Smooth muscle cell (in vitro differentiated cells): Measurements from ENCODE around the gene ZNF600. TPM values are rescaled to one million over a fixed set of nuclear protein-coding genes. Genes with fewer than 3 reads are reported as not detected.
"Not testable (repeated sequence)": the region's sequence is repeated elsewhere in the genome, so short reads cannot be mapped to it uniquely, and the experiment has no call there.

Source experiments
- DNase-seq: peaks from one replicate; lab custom pipeline; 2025; ENCODE audit not compliant: unreplicated experiment; lab: John Stamatoyannopoulos, UW
- H2AFZ ChIP-seq: fragments of 200-600 bp; sonication (generic); 2 replicates; pipeline ENCODE4 v1.6.0; 2016; ENCODE audit warnings: antibody characterized with exemption, low read depth, mild to moderate bottlenecking
- H3F3A ChIP-seq: fragments of 200-600 bp; sonication (generic); 2 replicates; pipeline ENCODE4 v1.6.0; 2017; ENCODE audit warnings: antibody characterized with exemption, low read depth
- H3K27ac ChIP-seq: fragments of 200-600 bp; sonication (generic); 2 replicates; pipeline ENCODE4 v1.5.1; 2016; ENCODE audit warnings: low read depth, mild to moderate bottlenecking
- H3K27me3 ChIP-seq: fragments of 200-600 bp; sonication (generic); 2 replicates; pipeline ENCODE4 v1.6.1; 2016; ENCODE audit warnings: low read depth, mild to moderate bottlenecking
- H3K36me3 ChIP-seq: fragments of 200-600 bp; sonication (generic); 2 replicates; pipeline ENCODE4 v1.5.1; 2016; ENCODE audit warnings: low read depth
- H3K4me1 ChIP-seq: fragments of 200-600 bp; sonication (generic); 2 replicates; pipeline ENCODE4 v1.5.1; 2016; ENCODE audit warnings: low read depth
- H3K4me2 ChIP-seq: fragments of 200-600 bp; sonication (generic); 2 replicates; pipeline ENCODE4 v1.6.0; 2016; ENCODE audit warnings: mild to moderate bottlenecking
- H3K4me3 ChIP-seq: fragments of 200-600 bp; sonication (generic); 2 replicates; pipeline ENCODE4 v1.5.1; 2016; ENCODE audit warnings: mild to moderate bottlenecking
- H3K79me2 ChIP-seq: fragments of 200-600 bp; sonication (generic); 2 replicates; pipeline ENCODE4 v1.6.0; 2016; ENCODE audit warnings: low read depth, mild to moderate bottlenecking
- H3K9ac ChIP-seq: fragments of 200-600 bp; sonication (generic); 2 replicates; pipeline ENCODE4 v1.6.0; 2016; ENCODE audit warnings: low read depth
- H3K9me3 ChIP-seq: fragments of 200-600 bp; sonication (generic); replicated peaks from 2 replicates; pipeline ENCODE4 v1.5.1; 2016; ENCODE audit warnings: low read depth
- H4K20me1 ChIP-seq: fragments of 200-600 bp; sonication (generic); 2 replicates; pipeline ENCODE4 v1.6.0; 2016; ENCODE audit warnings: low read depth
- WGBS: methylation state at CpG from one replicate; pipeline ENCODE4 v1.1.7; 2016; ENCODE audit warnings: low lambda C conversion rate; 5-methylcytosine and 5-hydroxymethylcytosine counted together
- polyA plus RNA-seq: library from polyadenylated mRNA; unstranded; fragments of >200 nt; fragmentation: Nextera tagmentation; extraction: Ambion mirVana; gene quantifications from 2 replicates; pipeline ENCODE4 v1.2.1, GENCODE V29; 2016
- total RNA-seq: library from RNA; depleted of rRNA; stranded (reverse); fragments of >200 nt; gene quantifications from 2 replicates; pipeline ENCODE4 v1.2.3, GENCODE V29; 2014
- TF ChIP-seq, protein P1 (sequence below): fragments of 200-600 bp; sonication (generic); IDR thresholded peaks from 2 replicates; pipeline ENCODE4 v1.5.1; 2017; ENCODE audit warnings: borderline replicate concordance, mild to moderate bottlenecking, antibody characterized with exemption; ENCODE audit not compliant: insufficient read depth, poor library complexity, severe bottlenecking

The ZNF600 gene
- total and polyA plus RNA-seq, 2 experiments from 2014 or later, result 3.6 to 14.8 TPM

DNA sequence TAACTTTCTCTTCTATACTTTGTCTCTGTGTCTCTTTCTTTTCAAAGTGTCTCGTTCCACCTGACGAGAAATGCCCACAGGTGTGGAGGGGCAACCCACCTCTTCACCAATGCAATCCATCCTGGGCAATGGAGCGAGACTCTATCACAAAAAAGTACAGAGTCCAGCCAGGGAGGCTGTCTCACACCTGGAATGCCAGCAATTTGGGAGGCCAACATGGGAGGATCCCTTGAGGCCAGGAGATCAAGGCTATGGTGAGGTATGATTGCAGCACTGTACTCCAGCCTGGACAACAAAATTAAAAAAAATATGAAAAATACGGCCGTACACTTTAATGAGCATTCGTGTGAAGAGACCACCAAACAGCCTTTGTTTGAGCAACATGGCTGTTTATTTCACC lies 2.8 kb upstream of the ZNF600 start:
- Histone ChIP-seq H3K27ac (no peak overlapping the region), H3K9me3 (no peaks in the 10 kb centered on the region), H3K36me3 (no peaks in the 10 kb centered on the region), H3K4me3 (no peak overlapping the region), H3K79me2 (no peaks in the 10 kb centered on the region), H3F3A (no peaks in the 10 kb centered on the region), H3K9ac (no peak overlapping the region), H2AFZ (no peak overlapping the region), H3K27me3 (no peaks in the 10 kb centered on the region), H4K20me1 (no peaks in the 10 kb centered on the region), H3K4me1 (no peaks in the 10 kb centered on the region), H3K4me2 (no peak overlapping the region)
- 93% methylated on average over 6 of the region's 6 CpGs for whole genome bisulfite sequencing
- no peak for DNase-seq
- TF ChIP-seq, protein P1, sequence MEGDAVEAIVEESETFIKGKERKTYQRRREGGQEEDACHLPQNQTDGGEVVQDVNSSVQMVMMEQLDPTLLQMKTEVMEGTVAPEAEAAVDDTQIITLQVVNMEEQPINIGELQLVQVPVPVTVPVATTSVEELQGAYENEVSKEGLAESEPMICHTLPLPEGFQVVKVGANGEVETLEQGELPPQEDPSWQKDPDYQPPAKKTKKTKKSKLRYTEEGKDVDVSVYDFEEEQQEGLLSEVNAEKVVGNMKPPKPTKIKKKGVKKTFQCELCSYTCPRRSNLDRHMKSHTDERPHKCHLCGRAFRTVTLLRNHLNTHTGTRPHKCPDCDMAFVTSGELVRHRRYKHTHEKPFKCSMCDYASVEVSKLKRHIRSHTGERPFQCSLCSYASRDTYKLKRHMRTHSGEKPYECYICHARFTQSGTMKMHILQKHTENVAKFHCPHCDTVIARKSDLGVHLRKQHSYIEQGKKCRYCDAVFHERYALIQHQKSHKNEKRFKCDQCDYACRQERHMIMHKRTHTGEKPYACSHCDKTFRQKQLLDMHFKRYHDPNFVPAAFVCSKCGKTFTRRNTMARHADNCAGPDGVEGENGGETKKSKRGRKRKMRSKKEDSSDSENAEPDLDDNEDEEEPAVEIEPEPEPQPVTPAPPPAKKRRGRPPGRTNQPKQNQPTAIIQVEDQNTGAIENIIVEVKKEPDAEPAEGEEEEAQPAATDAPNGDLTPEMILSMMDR, result no peak

DNA sequence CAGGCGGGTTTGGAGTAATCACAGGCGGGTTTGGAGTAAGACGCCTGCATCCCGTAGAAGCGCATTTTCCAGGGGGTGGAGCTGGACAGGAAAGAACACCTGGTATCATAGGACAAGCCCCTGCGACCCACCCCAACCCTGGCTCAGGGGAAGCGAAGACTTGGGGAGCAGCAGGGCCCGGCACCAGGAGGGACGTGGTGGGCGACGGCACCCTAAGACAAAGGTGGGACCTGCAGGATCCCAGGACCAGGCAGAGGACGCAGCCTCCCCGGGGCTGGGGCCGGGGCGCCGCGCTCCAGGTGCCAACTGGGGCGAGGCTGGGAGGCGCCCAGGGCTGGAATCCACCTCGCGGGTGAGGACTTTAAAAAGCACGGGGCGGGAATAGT lies 520 bp downstream of the ZNF600 start:
- DNase-seq, result peak; percentile 8
- Histone ChIP-seq H3K9ac (peak overlapping the region; percentile 33), H3K4me1 (no peaks in the 10 kb centered on the region)

DNA sequence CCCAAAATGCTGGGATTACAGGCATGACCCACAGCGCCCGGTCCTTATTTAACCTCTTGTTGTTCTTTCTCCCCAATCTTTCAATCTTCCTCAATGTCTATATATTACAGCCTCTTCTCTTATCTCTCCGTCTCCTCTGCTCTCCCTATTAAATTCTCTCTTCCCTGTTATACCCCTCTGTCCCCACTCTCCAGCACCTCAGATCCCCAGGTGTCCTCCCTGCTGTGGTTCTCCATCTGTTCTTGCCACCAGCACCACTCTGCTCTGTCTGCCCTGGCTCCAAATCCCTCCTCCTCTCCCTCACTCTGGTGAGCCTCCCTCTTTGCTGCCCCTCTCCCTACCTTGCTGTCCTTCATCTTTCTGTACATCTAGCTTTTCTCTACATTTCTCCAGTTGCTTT lies 1.1 kb downstream of the ZNF600 start:
- Histone ChIP-seq H3K79me2 (no peaks in the 10 kb centered on the region), H3K36me3 (no peaks in the 10 kb centered on the region), H3K4me1 (no peaks in the 10 kb centered on the region), H3K27ac (no peak overlapping the region), H3K9ac (no peak overlapping the region), H3K4me3 (peak overlapping the region; percentile 78), H3K27me3 (no peaks in the 10 kb centered on the region), H3F3A (no peaks in the 10 kb centered on the region), H3K4me2 (peak overlapping the region; percentile 86), H4K20me1 (no peaks in the 10 kb centered on the region), H2AFZ (no peak overlapping the region), H3K9me3 (no peaks in the 10 kb centered on the region)
- no peak for DNase-seq
- TF ChIP-seq, protein P1, result no peak
- 89% methylated on average over 3 of the region's 3 CpGs for WGBS

More for the DNA sequence above, 520 bp downstream of the ZNF600 start:
- Histone ChIP-seq H4K20me1 (no peaks in the 10 kb centered on the region), H3K36me3 (no peaks in the 10 kb centered on the region), H3K79me2 (no peaks in the 10 kb centered on the region), H3F3A (no peaks in the 10 kb centered on the region), H3K9me3 (no peaks in the 10 kb centered on the region), H3K27me3 (no peaks in the 10 kb centered on the region), H2AFZ (peak overlapping the region; percentile 88), H3K4me2 (peak overlapping the region; percentile 86), H3K4me3 (peak overlapping the region; percentile 78), H3K27ac (no peak overlapping the region)
- TF ChIP-seq, protein P1, result no peak
- whole genome bisulfite sequencing, result 3% methylated on average over 23 of the region's 23 CpGs

DNA sequence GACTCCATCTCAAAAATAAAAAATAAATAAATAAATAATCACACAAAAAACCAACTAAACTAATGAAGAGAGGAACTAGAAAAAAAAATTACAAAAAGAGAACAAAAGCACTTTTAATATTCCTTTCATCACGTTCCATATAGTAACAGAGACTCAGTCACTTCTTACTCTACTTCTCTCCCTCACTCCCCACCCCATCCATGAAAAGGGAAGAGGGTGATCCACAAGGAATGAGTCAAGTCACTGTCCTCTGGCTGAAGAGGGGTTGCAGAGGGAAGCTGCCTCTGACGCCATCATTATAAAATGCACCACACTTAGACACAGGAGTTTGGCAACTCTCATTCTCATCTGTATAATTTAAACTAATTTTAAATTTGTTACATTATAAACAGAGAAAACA lies 3.7 kb downstream of the ZNF600 start:
- H3K9ac ChIP-seq, H3K36me3 ChIP-seq, H2AFZ ChIP-seq, H3K27me3 ChIP-seq, H3K27ac ChIP-seq, H3K79me2 ChIP-seq, H3F3A ChIP-seq, H4K20me1 ChIP-seq, H3K9me3 ChIP-seq, H3K4me2 ChIP-seq, DNase-seq, H3K4me3 ChIP-seq, H3K4me1 ChIP-seq: not testable (repeated sequence)
- WGBS, result 66% methylated on average over 2 of the region's 2 CpGs
